IMR-90 (cell line): ENCODE results near the gene PON2.

Experiments used
- BHLHE40 ChIP-seq: fragments of 150-350 bp; IDR thresholded peaks from 2 replicates; pipeline ENCODE4 v1.6.1; 2016; ENCODE audit warnings: mild to moderate bottlenecking, low read depth, low read length
- CEBPB ChIP-seq: IDR thresholded peaks from 2 replicates; pipeline ENCODE4 v1.6.1; 2012; ENCODE audit warnings: low read depth, low read length, improper control_type of control experiment
- CHD1 ChIP-seq: IDR thresholded peaks from 2 replicates; pipeline ENCODE4 v1.6.1; 2012; ENCODE audit warnings: low read depth, low read length, improper control_type of control experiment
- ELK1 ChIP-seq: fragments of 150-350 bp; IDR thresholded peaks from 2 replicates; pipeline ENCODE4 v1.6.1; 2016; ENCODE audit warnings: low read depth, mild to moderate bottlenecking, low read length, moderate library complexity, borderline replicate concordance
- MAZ ChIP-seq: IDR thresholded peaks from 2 replicates; pipeline ENCODE4 v1.6.1; 2012; ENCODE audit warnings: low read depth, mild to moderate bottlenecking, low read length, improper control_type of control experiment, moderate library complexity, borderline replicate concordance
- MXI1 ChIP-seq: IDR thresholded peaks from 2 replicates; pipeline ENCODE4 v1.6.1; 2012; ENCODE audit warnings: low read depth, mild to moderate bottlenecking, low read length, moderate library complexity, borderline replicate concordance
- POLR2A ChIP-seq: IDR thresholded peaks from 2 replicates; pipeline ENCODE4 v1.6.1; 2012; ENCODE audit warnings: mild to moderate bottlenecking, low read depth, low read length
- RCOR1 ChIP-seq: IDR thresholded peaks from 2 replicates; pipeline ENCODE4 v1.6.1; 2012; ENCODE audit warnings: mild to moderate bottlenecking, low read length, improper control_type of control experiment; ENCODE audit not compliant: insufficient replicate concordance
- RFX5 ChIP-seq: IDR thresholded peaks from 2 replicates; pipeline ENCODE4 v1.8.0; 2012; ENCODE audit warnings: low read depth, mild to moderate bottlenecking, low read length, moderate library complexity
- TF ChIP-seq, protein P1 (sequence below): conservative IDR thresholded peaks from 2 replicates; pipeline ENCODE4 v1.5.1; 2012; ENCODE audit warnings: mild to moderate bottlenecking, low read depth, low read length, improper control_type of control experiment
- TF ChIP-seq, protein P2 (sequence below): fragments of 150-350 bp; IDR thresholded peaks from 2 replicates; pipeline ENCODE4 v1.6.1; 2017; ENCODE audit warnings: mild to moderate bottlenecking, antibody characterized with exemption, low read length, low read depth

- TF ChIP-seq, protein P1, sequence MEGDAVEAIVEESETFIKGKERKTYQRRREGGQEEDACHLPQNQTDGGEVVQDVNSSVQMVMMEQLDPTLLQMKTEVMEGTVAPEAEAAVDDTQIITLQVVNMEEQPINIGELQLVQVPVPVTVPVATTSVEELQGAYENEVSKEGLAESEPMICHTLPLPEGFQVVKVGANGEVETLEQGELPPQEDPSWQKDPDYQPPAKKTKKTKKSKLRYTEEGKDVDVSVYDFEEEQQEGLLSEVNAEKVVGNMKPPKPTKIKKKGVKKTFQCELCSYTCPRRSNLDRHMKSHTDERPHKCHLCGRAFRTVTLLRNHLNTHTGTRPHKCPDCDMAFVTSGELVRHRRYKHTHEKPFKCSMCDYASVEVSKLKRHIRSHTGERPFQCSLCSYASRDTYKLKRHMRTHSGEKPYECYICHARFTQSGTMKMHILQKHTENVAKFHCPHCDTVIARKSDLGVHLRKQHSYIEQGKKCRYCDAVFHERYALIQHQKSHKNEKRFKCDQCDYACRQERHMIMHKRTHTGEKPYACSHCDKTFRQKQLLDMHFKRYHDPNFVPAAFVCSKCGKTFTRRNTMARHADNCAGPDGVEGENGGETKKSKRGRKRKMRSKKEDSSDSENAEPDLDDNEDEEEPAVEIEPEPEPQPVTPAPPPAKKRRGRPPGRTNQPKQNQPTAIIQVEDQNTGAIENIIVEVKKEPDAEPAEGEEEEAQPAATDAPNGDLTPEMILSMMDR: no peak
- TF ChIP-seq, protein P2, sequence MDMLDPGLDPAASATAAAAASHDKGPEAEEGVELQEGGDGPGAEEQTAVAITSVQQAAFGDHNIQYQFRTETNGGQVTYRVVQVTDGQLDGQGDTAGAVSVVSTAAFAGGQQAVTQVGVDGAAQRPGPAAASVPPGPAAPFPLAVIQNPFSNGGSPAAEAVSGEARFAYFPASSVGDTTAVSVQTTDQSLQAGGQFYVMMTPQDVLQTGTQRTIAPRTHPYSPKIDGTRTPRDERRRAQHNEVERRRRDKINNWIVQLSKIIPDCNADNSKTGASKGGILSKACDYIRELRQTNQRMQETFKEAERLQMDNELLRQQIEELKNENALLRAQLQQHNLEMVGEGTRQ: no peak
- TF ChIP-seq CEBPB (no peak), MAZ (no peak), MXI1 (no peak), CHD1 (no peak), RCOR1 (no peak), BHLHE40 (no peak), POLR2A (no peak), RFX5 (no peak), ELK1 (no peak)
These were observed 37.4 kb downstream of the PON2 start for GRCh38 chr7:95397381-95397780.
